B cell (primary cell): ENCODE results near the gene TGFBR3. TPM values are rescaled to one million over a fixed set of nuclear protein-coding genes. Genes with fewer than 3 reads are reported as not detected.

Experiments used
- ATAC-seq: fragments of 200-7000 bp; cut with Tn5 transposase; one replicate; pipeline ENCODE4 v1.10.0; 2021; ENCODE audit warnings: low read depth, mild to moderate bottlenecking, moderate number of reproducible peaks, moderate library complexity
- CTCF ChIA-PET: fragments of 350-600 bp; sonication (Branson Sonifier 250); formaldehyde crosslinking; loops from one replicate; lab custom pipeline; 2021; ENCODE audit warnings: antibody characterized with exemption, inconsistent platforms; lab: Charles Lee
- POLR2A ChIA-PET: fragments of 350-600 bp; sonication (Branson Sonifier 250); formaldehyde crosslinking; loops from one replicate; lab custom pipeline; 2021; ENCODE audit warnings: antibody characterized with exemption; lab: Charles Lee
- DNase-seq: peaks from one replicate; pipeline ENCODE4 v3.0.0; 2013
- H2AFZ ChIP-seq: 2 replicates; pipeline ENCODE4 v1.6.1; 2012; ENCODE audit warnings: mild to moderate bottlenecking, low read depth, low read length; ENCODE audit not compliant: insufficient read depth, poor library complexity, severe bottlenecking
- H3K27ac ChIP-seq, 2 donors: 1 replicate in 1 of 2; 2 replicates in 1 of 2; pipeline ENCODE4 v1.5.1; 2012 to 2013; ENCODE audit warnings: low read length in 2 of 2, mild to moderate bottlenecking in 2 of 2, moderate library complexity in 1 of 2
- H3K27me3 ChIP-seq, 4 experiments: fragments of 200-600 bp in 1 of 4; sonication (generic) in 1 of 4; replicated peaks in 1 of 4; 1 replicate in 2 of 4; 2 replicates in 2 of 4; pipeline versions ENCODE4 v1.6.1 to v1.7.0; 2013 to 2016; ENCODE audit warnings: low read length in 3 of 4, mild to moderate bottlenecking in 2 of 4, mixed read lengths in 1 of 4, moderate library complexity in 1 of 4; ENCODE audit not compliant: insufficient read depth in 4 of 4, control insufficient read depth in 3 of 4; ENCODE audit errors: control extremely low read depth in 1 of 4
- H3K36me3 ChIP-seq, 2 experiments: replicated peaks in 1 of 2; 1 replicate in 1 of 2; 2 replicates in 1 of 2; pipeline versions ENCODE4 v1.6.1 to v1.7.1; 2013; ENCODE audit warnings: low read length in 1 of 2; ENCODE audit not compliant: insufficient read depth in 2 of 2, control insufficient read depth in 1 of 2; ENCODE audit errors: control extremely low read depth in 1 of 2, extremely low read depth in 1 of 2
- H3K4me1 ChIP-seq, 2 donors: fragments of 200-600 bp in 1 of 2; sonication (generic) in 1 of 2; 1 replicate in 1 of 2; 2 replicates in 1 of 2; pipeline versions ENCODE4 v1.5.1 to v1.6.1; 2013 to 2017; ENCODE audit warnings: low read length in 2 of 2; ENCODE audit not compliant: control insufficient read depth in 2 of 2, insufficient read depth in 2 of 2
- H3K4me2 ChIP-seq: replicated peaks from 2 replicates; pipeline ENCODE3; 2012; ENCODE audit warnings: mild to moderate bottlenecking, low read depth, low read length; ENCODE audit not compliant: poor library complexity, severe bottlenecking
- H3K4me3 ChIP-seq, 5 experiments: fragments of 200-600 bp in 1 of 5; sonication (generic) in 1 of 5; 1 replicate in 3 of 5; 2 replicates in 2 of 5; pipeline versions ENCODE4 v1.5.1 to v1.7.0; 2011 to 2016; ENCODE audit warnings: low read length in 4 of 5, mild to moderate bottlenecking in 4 of 5, low read depth in 2 of 5, control low read depth in 1 of 5, moderate library complexity in 1 of 5; ENCODE audit not compliant: insufficient read depth in 1 of 5; ENCODE audit errors: control extremely low read depth in 1 of 5, extremely low read depth in 1 of 5
- H3K79me2 ChIP-seq: fragments of 200-600 bp; sonication (generic); one replicate; pipeline ENCODE4 v1.6.0; 2016; ENCODE audit warnings: low read length; ENCODE audit not compliant: control insufficient read depth, insufficient read depth
- H3K9ac ChIP-seq: fragments of 200-600 bp; sonication (generic); 2 replicates; pipeline ENCODE4 v1.6.1; 2017; ENCODE audit warnings: mild to moderate bottlenecking, low read length, moderate library complexity
- H3K9me3 ChIP-seq, 3 donors: one replicate each; pipeline versions ENCODE4 v1.6.1 to v1.7.1; 2013; ENCODE audit warnings: low read length in 2 of 3; ENCODE audit not compliant: control insufficient read depth in 2 of 3, insufficient read depth in 1 of 3; ENCODE audit errors: control extremely low read depth in 1 of 3
- H4K20me1 ChIP-seq: 2 replicates; pipeline ENCODE4 v1.6.0; 2012; ENCODE audit warnings: mild to moderate bottlenecking, low read length; ENCODE audit not compliant: insufficient read depth, control insufficient read depth, poor library complexity, severe bottlenecking
- H3K27ac Mint-ChIP-seq: one replicate; pipeline ENCODE4 v1.8.0; 2021; ENCODE audit warnings: mixed read lengths
- H3K27me3 Mint-ChIP-seq: one replicate; pipeline ENCODE4 v1.8.0; 2021; ENCODE audit warnings: mixed read lengths
- H3K4me1 Mint-ChIP-seq: one replicate; pipeline ENCODE4 v1.8.0; 2021; ENCODE audit warnings: mixed read lengths
- H3K4me3 Mint-ChIP-seq: one replicate; pipeline ENCODE4 v1.8.0; 2021; ENCODE audit warnings: mixed read lengths
- H3K9me3 Mint-ChIP-seq: one replicate; pipeline ENCODE4 v1.8.0; 2022; ENCODE audit warnings: mixed read lengths; ENCODE audit not compliant: insufficient read depth
- EZH2 ChIP-seq: IDR thresholded peaks from 2 replicates; pipeline ENCODE4 v1.6.1; 2012; ENCODE audit warnings: borderline replicate concordance, low read depth, mild to moderate bottlenecking, moderate library complexity, low read length; ENCODE audit not compliant: insufficient read depth, poor library complexity, severe bottlenecking
- WGBS: methylation state at CpG from one replicate; pipeline ENCODE4 v1.1.5; 2013; ENCODE audit warnings: missing lambda C conversion rate; ENCODE audit not compliant: insufficient coverage; 5-methylcytosine and 5-hydroxymethylcytosine counted together
- intact Hi-C: fragments of 100-400 bp; cut with micrococcal nuclease; formaldehyde crosslinking; loops from one replicate; pipeline ENCODE4 v1.10.0; 2022
- polyA plus RNA-seq: library from polyadenylated mRNA; depleted of rRNA; stranded (reverse); fragments of >200 nt; gene quantifications from 2 replicates; pipeline ENCODE4 v1.2.3, GENCODE V29; 2012
- total RNA-seq, 2 donors: library from RNA; stranded (reverse); fragments of 120-200 nt in 1 of 2; gene quantifications; 1 replicate in 1 of 2; 2 replicates in 1 of 2; pipeline versions ENCODE4 v1.2.3 to v1.2.4, GENCODE V29; 2013 to 2022
- TF ChIP-seq, protein P1 (sequence below): fragments of 200-600 bp; IDR thresholded peaks from one replicate; pipeline ENCODE4 v1.8.0; 2022; ENCODE audit warnings: antibody characterized with exemption, mild to moderate bottlenecking

Gene TGFBR3
- total and polyA plus RNA-seq, 2 donors (not counting 1 experiment from before 2014, with no cell fraction given) = 0.10 to 0.12 TPM

- ATAC-seq = no peak
- Mint-ChIP-seq H3K27me3 (peaks cover 5% of the 10 kb centered on the region), H3K4me3 (no peak overlapping the region), H3K9me3 (no peaks in the 10 kb centered on the region), H3K4me1 (no peaks in the 10 kb centered on the region), H3K27ac (no peak overlapping the region)
- 60% methylated on average over 1 of the region's 5 CpGs for WGBS
- H3K4me3 ChIP-seq = no peak overlapping the region
- no peak overlapping the region for H2AFZ ChIP-seq
- H3K4me2 ChIP-seq = no peak overlapping the region
- H3K4me1 ChIP-seq = no peaks in the 10 kb centered on the region
- intact Hi-C loops = no loop called here
- no peak overlapping the region for H3K9ac ChIP-seq
- ChIA-PET CTCF (no interaction called here), POLR2A (no interaction called here)
- TF ChIP-seq EZH2 = no peak
- TF ChIP-seq, protein P1, sequence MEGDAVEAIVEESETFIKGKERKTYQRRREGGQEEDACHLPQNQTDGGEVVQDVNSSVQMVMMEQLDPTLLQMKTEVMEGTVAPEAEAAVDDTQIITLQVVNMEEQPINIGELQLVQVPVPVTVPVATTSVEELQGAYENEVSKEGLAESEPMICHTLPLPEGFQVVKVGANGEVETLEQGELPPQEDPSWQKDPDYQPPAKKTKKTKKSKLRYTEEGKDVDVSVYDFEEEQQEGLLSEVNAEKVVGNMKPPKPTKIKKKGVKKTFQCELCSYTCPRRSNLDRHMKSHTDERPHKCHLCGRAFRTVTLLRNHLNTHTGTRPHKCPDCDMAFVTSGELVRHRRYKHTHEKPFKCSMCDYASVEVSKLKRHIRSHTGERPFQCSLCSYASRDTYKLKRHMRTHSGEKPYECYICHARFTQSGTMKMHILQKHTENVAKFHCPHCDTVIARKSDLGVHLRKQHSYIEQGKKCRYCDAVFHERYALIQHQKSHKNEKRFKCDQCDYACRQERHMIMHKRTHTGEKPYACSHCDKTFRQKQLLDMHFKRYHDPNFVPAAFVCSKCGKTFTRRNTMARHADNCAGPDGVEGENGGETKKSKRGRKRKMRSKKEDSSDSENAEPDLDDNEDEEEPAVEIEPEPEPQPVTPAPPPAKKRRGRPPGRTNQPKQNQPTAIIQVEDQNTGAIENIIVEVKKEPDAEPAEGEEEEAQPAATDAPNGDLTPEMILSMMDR = no peak
- no peaks in the 10 kb centered on the region for H3K36me3 ChIP-seq
- H3K79me2 ChIP-seq = no peaks in the 10 kb centered on the region
- no peak overlapping the region for H3K27ac ChIP-seq
- H3K9me3 ChIP-seq = no peaks in the 10 kb centered on the region
- DNase-seq = no peak
- no peaks in the 10 kb centered on the region for H4K20me1 ChIP-seq
- no peaks in the 10 kb centered on the region for H3K27me3 ChIP-seq
These were observed 68.6 kb downstream of the TGFBR3 start for GRCh38 chr1:91817211-91817905.

DNA sequence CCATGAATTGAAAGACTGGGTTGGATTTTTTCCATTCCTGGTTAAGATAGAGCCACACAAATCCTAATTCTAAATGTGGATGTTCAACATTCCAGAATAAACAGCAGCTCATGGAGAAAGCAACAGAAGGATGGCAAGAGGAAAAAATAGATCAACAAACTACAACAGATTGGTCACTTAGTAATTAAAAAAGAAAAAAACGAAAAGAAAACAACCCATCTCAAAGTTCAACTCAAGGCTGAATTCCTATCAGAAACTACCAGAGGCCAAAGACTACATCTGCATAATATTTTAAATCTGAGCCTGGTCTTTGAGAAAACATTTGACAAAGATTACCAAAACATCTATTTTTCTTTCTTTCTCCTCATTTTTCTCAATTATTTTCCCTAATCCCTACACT is 69.9 kb downstream of the TGFBR3 start:
- Mint-ChIP-seq H3K4me3 (no peak overlapping the region), H3K9me3 (no peaks in the 10 kb centered on the region), H3K4me1 (no peaks in the 10 kb centered on the region), H3K27ac (no peak overlapping the region), H3K27me3 (no peaks in the 10 kb centered on the region)
- H3K4me2 ChIP-seq = no peak overlapping the region
- H4K20me1 ChIP-seq = no peaks in the 10 kb centered on the region
- H3K9me3 ChIP-seq = no peaks in the 10 kb centered on the region
- CTCF ChIA-PET = no interaction called here
- H3K27ac ChIP-seq = no peak overlapping the region
- WGBS = 83% methylated on average over 1 of the region's 1 CpG
- no peaks in the 10 kb centered on the region for H3K79me2 ChIP-seq
- no peak for DNase-seq
- ATAC-seq = no peak
- intact Hi-C loops = no loop called here
- H2AFZ ChIP-seq = no peak overlapping the region
- POLR2A ChIA-PET = no interaction called here
- no peaks in the 10 kb centered on the region for H3K36me3 ChIP-seq
- no peak for TF ChIP-seq EZH2
- TF ChIP-seq, protein P1 = no peak
- no peak overlapping the region for H3K9ac ChIP-seq
- H3K4me3 ChIP-seq = no peak overlapping the region
- H3K4me1 ChIP-seq = no peaks in the 10 kb centered on the region
- H3K27me3 ChIP-seq = no peaks in the 10 kb centered on the region
